Parathyroid adenoma (tissue), 2 donors: Measurements from ENCODE around the gene ATP6V0B.

Source experiments
- H2AFZ ChIP-seq: fragments of 300-600 bp; sonication (generic); one replicate; pipeline ENCODE4 v1.7.0; 2017; ENCODE audit warnings: antibody characterized with exemption, mild to moderate bottlenecking
- H3K27ac ChIP-seq: fragments of 300-600 bp; sonication (generic); one replicate; pipeline ENCODE4 v1.7.0; 2017
- H3K27me3 ChIP-seq: fragments of 300-600 bp; sonication (generic); one replicate; pipeline ENCODE4 v1.7.0; 2017; ENCODE audit warnings: low read length; ENCODE audit not compliant: control insufficient read depth, insufficient read depth
- H3K36me3 ChIP-seq: fragments of 300-600 bp; sonication (generic); one replicate; pipeline ENCODE4 v1.7.0; 2017; ENCODE audit warnings: low read length; ENCODE audit not compliant: control insufficient read depth, insufficient read depth
- H3K4me1 ChIP-seq: fragments of 300-600 bp; sonication (generic); one replicate; pipeline ENCODE4 v1.7.0; 2017; ENCODE audit warnings: control low read depth
- H3K4me2 ChIP-seq: fragments of 300-600 bp; sonication (generic); one replicate; pipeline ENCODE4 v1.7.0; 2017; ENCODE audit warnings: low read length
- H3K4me3 ChIP-seq: fragments of 300-600 bp; sonication (generic); one replicate; pipeline ENCODE4 v1.7.0; 2017; ENCODE audit warnings: low read depth, low read length
- H3K79me2 ChIP-seq: fragments of 300-600 bp; sonication (generic); one replicate; pipeline ENCODE4 v1.7.0; 2017; ENCODE audit warnings: control low read depth
- H3K9ac ChIP-seq: fragments of 300-600 bp; sonication (generic); one replicate; pipeline ENCODE4 v1.7.0; 2017; ENCODE audit warnings: mild to moderate bottlenecking
- H3K9me3 ChIP-seq: fragments of 300-600 bp; sonication (generic); one replicate; pipeline ENCODE4 v1.7.0; 2017; ENCODE audit warnings: low read length; ENCODE audit not compliant: control insufficient read depth
- TF ChIP-seq, protein P1 (sequence below): fragments of 300-600 bp; sonication (generic); IDR thresholded peaks from one replicate; pipeline ENCODE4 v1.7.0; 2017; ENCODE audit warnings: antibody characterized with exemption, mild to moderate bottlenecking
- donor health status: primary hyperparathyroidism.

The ATP6V0B gene

DNA sequence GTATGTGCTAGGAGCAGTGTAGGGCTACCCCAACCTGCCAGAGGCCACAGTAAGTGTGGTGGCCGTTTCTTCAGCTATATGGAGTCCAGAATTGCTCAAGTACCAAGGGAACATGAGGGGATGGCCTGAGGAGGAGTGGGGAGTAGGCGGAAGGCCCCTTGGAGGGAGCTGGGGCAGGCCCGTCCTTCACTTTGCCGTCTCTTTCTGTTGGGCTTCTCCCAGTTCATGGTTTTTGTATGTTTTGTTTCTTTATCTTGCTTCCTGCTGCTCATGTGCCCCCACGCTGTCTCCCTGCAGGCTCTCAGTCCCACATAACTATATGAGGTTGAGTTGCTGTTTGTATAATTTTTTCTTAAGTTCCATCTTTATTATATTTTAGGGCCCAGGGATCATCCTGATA, 10.9 kb upstream of the ATP6V0B start:
- Histone ChIP-seq H3K27me3 (no peaks in the 10 kb centered on the region), H3K9me3 (no peaks in the 10 kb centered on the region), H3K36me3 (no peaks in the 10 kb centered on the region), H2AFZ (no peak overlapping the region), H3K9ac (no peak overlapping the region), H3K27ac (no peak overlapping the region), H3K4me3 (no peak overlapping the region), H3K4me1 (no peaks in the 10 kb centered on the region), H3K4me2 (no peak overlapping the region), H3K79me2 (no peaks in the 10 kb centered on the region)
- TF ChIP-seq, protein P1, sequence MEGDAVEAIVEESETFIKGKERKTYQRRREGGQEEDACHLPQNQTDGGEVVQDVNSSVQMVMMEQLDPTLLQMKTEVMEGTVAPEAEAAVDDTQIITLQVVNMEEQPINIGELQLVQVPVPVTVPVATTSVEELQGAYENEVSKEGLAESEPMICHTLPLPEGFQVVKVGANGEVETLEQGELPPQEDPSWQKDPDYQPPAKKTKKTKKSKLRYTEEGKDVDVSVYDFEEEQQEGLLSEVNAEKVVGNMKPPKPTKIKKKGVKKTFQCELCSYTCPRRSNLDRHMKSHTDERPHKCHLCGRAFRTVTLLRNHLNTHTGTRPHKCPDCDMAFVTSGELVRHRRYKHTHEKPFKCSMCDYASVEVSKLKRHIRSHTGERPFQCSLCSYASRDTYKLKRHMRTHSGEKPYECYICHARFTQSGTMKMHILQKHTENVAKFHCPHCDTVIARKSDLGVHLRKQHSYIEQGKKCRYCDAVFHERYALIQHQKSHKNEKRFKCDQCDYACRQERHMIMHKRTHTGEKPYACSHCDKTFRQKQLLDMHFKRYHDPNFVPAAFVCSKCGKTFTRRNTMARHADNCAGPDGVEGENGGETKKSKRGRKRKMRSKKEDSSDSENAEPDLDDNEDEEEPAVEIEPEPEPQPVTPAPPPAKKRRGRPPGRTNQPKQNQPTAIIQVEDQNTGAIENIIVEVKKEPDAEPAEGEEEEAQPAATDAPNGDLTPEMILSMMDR = no peak

- Histone ChIP-seq H3K4me2 (no peak overlapping the region), H3K36me3 (no peaks in the 10 kb centered on the region), H2AFZ (no peak overlapping the region), H3K9ac (no peak overlapping the region), H3K9me3 (no peaks in the 10 kb centered on the region), H3K4me3 (no peak overlapping the region), H3K79me2 (no peaks in the 10 kb centered on the region), H3K27ac (no peak overlapping the region), H3K4me1 (no peaks in the 10 kb centered on the region), H3K27me3 (no peaks in the 10 kb centered on the region)
- TF ChIP-seq, protein P1 = no peak
Observed at GRCh38 chr1:43965316-43965715, 9.4 kb upstream of the ATP6V0B start.

GRCh38 chr1:43968348-43968948, 6.3 kb upstream of the ATP6V0B start:
- no peak overlapping the region for H3K4me3 ChIP-seq
- H3K36me3 ChIP-seq = no peaks in the 10 kb centered on the region
- no peaks in the 10 kb centered on the region for H3K27me3 ChIP-seq
- no peak overlapping the region for H2AFZ ChIP-seq
- TF ChIP-seq, protein P1 = no peak
- H3K9me3 ChIP-seq = no peaks in the 10 kb centered on the region
- H3K27ac ChIP-seq = no peak overlapping the region
- no peak overlapping the region for H3K4me2 ChIP-seq
- no peaks in the 10 kb centered on the region for H3K79me2 ChIP-seq
- no peak overlapping the region for H3K9ac ChIP-seq
- H3K4me1 ChIP-seq = no peaks in the 10 kb centered on the region

DNA sequence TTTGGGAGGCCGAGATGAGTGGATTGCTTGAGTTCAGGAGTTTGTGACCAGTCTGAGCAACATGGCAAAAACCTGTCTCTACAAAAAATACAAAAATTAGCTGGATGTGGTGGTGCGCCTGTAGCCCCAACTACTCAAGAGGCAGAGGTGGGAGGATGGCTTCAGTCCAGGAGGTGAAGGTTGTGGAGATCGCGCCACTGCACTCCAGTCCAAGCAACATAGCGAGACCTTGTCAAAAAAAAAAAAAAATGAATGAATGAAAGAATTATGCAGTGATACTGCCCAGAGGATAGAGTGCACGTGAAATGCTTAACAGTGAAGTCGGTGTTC, 5.4 kb upstream of the ATP6V0B start:
- Histone ChIP-seq H3K9me3 (no peaks in the 10 kb centered on the region), H3K27ac (no peak overlapping the region), H3K79me2 (no peaks in the 10 kb centered on the region), H3K36me3 (no peaks in the 10 kb centered on the region), H3K4me1 (peaks cover 7% of the 10 kb centered on the region), H2AFZ (peak overlapping the region; percentile 43), H3K9ac (no peak overlapping the region), H3K27me3 (no peaks in the 10 kb centered on the region), H3K4me3 (no peak overlapping the region), H3K4me2 (peak overlapping the region; percentile 55)
- TF ChIP-seq, protein P1 = no peak

GRCh38 chr1:43969746-43970466, 4.9 kb upstream of the ATP6V0B start, which contains the start of gene DPH2:
DPH2 (plus strand) TSS chr1:43970010; CDS start chr1:43970176, 166 bp downstream.
- TF ChIP-seq, protein P1 = no peak
- Histone ChIP-seq H3K4me3 (peak within 1 kb of the TSS; percentile 97), H3K9ac (no peak within 1 kb of the TSS), H2AFZ (peak within 1 kb of the TSS; percentile 70), H3K4me2 (peak within 1 kb of the TSS; percentile 92), H3K27ac (no peak within 1 kb of the TSS), H3K27me3 (no peaks in the 10 kb centered on the region), H3K79me2 (no peaks in the 10 kb centered on the region), H3K36me3 (no peaks in the 10 kb centered on the region), H3K9me3 (no peaks in the 10 kb centered on the region), H3K4me1 (peaks cover 7% of the 10 kb centered on the region)
